ENCODE measurements around the gene CTSL.
"Not testable (repeated sequence)": the region's sequence is repeated elsewhere in the genome, so short reads cannot be mapped to it uniquely, and the experiment has no call there.

The CTSL gene

GRCh38 chr9:87741891-87742290 lies 16.0 kb downstream of the CTSL start:
- H3K4me3 ChIP-seq (ENCODE audit: low read depth, low read length) = no peak overlapping the region
- DNase-seq (ENCODE audit: low read depth) = no peak
- no peak for TF ChIP-seq CTCF (conservative IDR thresholded peaks at IDR 0.05; ENCODE audit: low read depth, low read length)

- TF ChIP-seq CTCF (conservative IDR thresholded peaks at IDR 0.05; ENCODE audit: low read depth, low read length) = no peak
- DNase-seq (ENCODE audit: low read depth) = no peak
- no peak overlapping the region for H3K4me3 ChIP-seq (ENCODE audit: low read depth, low read length)
Measured at GRCh38 chr9:87742813-87743428, 17.0 kb downstream of the CTSL start.

- DNase-seq (ENCODE audit: low read depth); H3K4me3 ChIP-seq (ENCODE audit: low read depth, low read length): not testable (repeated sequence)
Measured at GRCh38 chr9:87744247-87744646, 18.3 kb downstream of the CTSL start.

- H3K4me3 ChIP-seq (ENCODE audit: low read depth, low read length) = no peak overlapping the region
- DNase-seq (ENCODE audit: low read depth) = no peak
- no peak for TF ChIP-seq CTCF (conservative IDR thresholded peaks at IDR 0.05; ENCODE audit: low read depth, low read length)
Measured at GRCh38 chr9:87746186-87746585, 20.3 kb downstream of the CTSL start.

GRCh38 chr9:87748881-87749280 lies 23.0 kb downstream of the CTSL start:
- no peak overlapping the region for H3K4me3 ChIP-seq (ENCODE audit: low read depth, low read length)
- no peak for DNase-seq (ENCODE audit: low read depth)
- TF ChIP-seq CTCF (conservative IDR thresholded peaks at IDR 0.05; ENCODE audit: low read depth, low read length) = no peak

GRCh38 chr9:87749335-87750035 lies 23.6 kb downstream of the CTSL start:
- DNase-seq (ENCODE audit: low read depth) = no peak
- no peak overlapping the region for H3K4me3 ChIP-seq (ENCODE audit: low read depth, low read length)
- TF ChIP-seq CTCF (conservative IDR thresholded peaks at IDR 0.05; ENCODE audit: low read depth, low read length) = no peak

GRCh38 chr9:87750726-87751125 lies 24.8 kb downstream of the CTSL start:
- no peak for TF ChIP-seq CTCF (conservative IDR thresholded peaks at IDR 0.05; ENCODE audit: low read depth, low read length)
- no peak overlapping the region for H3K4me3 ChIP-seq (ENCODE audit: low read depth, low read length)
- DNase-seq (ENCODE audit: low read depth) = no peak

Measured in choroid plexus epithelial cell (primary cell).